Measurements from ENCODE around the gene POU5F1. TPM values are rescaled to one million over a fixed set of nuclear protein-coding genes. Genes with fewer than 3 reads are reported as not detected.
"Not testable (repeated sequence)": the region's sequence is repeated elsewhere in the genome, so short reads cannot be mapped to it uniquely, and the experiment has no call there.

Gene POU5F1
- total and polyA plus RNA-seq, 10 donors: 0.57 to 3.7 (median 1.5) TPM

DNA sequence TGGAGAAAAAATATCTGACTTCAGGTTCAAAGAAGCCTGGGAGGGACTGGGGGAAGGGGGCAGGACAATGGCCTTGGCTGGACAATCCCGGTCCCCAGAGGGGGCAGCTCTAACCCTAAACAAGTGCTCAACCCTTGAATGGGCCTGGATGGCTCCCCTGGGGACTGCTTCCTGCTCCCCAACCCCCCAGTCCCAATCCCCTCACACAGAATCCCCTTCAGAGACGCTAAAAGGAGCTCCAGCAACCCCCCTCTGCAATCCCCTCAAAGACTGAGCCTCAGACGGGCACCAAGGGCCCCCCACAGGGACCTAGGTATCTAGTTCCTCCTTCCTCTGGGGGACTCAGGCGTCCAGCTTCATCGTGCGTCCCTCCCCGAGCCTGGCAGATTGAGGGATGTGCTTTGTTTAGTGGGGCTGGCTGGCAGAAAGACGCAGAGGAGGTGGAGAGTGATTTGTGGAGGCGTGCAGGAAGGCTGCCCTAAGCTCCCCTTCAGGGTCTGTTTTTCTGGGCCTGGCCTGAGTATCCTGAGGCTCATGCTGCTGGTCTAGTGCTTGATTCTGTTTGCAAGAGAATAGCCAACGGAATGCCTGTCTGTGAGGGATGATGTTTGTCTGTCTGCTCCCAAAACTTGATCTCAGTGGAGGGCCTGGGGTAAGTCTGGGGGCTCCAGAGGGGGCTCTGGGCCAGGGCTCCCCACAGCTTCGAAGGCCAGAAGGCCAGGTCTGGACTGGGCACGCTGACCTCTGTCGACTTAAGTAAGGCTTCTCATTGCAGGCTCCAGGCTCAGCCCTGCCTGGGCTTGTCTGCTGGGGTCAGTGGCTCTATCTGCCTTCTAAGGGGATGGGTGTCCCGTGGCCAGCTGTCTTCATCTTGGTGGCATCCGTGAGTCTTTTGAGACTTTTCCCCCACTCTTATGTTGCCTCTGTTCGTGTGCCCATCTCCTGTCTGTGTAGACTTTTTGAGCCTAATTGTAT, 1.7 kb upstream of the POU5F1 start:
- no peak for TF ChIP-seq POLR2A (IDR thresholded peaks at IDR 0.05)
- no peak for TF ChIP-seq POLR2AphosphoS5 (IDR thresholded peaks at IDR 0.05)
- TF ChIP-seq, protein P1, sequence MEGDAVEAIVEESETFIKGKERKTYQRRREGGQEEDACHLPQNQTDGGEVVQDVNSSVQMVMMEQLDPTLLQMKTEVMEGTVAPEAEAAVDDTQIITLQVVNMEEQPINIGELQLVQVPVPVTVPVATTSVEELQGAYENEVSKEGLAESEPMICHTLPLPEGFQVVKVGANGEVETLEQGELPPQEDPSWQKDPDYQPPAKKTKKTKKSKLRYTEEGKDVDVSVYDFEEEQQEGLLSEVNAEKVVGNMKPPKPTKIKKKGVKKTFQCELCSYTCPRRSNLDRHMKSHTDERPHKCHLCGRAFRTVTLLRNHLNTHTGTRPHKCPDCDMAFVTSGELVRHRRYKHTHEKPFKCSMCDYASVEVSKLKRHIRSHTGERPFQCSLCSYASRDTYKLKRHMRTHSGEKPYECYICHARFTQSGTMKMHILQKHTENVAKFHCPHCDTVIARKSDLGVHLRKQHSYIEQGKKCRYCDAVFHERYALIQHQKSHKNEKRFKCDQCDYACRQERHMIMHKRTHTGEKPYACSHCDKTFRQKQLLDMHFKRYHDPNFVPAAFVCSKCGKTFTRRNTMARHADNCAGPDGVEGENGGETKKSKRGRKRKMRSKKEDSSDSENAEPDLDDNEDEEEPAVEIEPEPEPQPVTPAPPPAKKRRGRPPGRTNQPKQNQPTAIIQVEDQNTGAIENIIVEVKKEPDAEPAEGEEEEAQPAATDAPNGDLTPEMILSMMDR (IDR thresholded peaks at IDR 0.05 in 8 of 11, conservative IDR thresholded peaks at IDR 0.05 in 3 of 11): no peak
- Histone ChIP-seq H3K4me3 (no peak overlapping the region), H3K27me3 (replicated peaks in 1 of 7) (no peaks in the 10 kb centered on the region), H3K36me3 (peaks cover 0 to 7% (median 0%) of the 10 kb centered on the region in 6 donors), H3K27ac (no peak overlapping the region), H3K9me3 (no peaks in the 10 kb centered on the region), H3K4me1 (no peaks in the 10 kb centered on the region)
- 58 to 74% (median 72%) methylated on average over 14 to 16 of the region's 16 CpGs for WGBS, 5 donors
- no peak for DNase-seq
- intact Hi-C loops (cut with DNase I; ENCODE audit: low total_unique reads): no loop called here

DNA sequence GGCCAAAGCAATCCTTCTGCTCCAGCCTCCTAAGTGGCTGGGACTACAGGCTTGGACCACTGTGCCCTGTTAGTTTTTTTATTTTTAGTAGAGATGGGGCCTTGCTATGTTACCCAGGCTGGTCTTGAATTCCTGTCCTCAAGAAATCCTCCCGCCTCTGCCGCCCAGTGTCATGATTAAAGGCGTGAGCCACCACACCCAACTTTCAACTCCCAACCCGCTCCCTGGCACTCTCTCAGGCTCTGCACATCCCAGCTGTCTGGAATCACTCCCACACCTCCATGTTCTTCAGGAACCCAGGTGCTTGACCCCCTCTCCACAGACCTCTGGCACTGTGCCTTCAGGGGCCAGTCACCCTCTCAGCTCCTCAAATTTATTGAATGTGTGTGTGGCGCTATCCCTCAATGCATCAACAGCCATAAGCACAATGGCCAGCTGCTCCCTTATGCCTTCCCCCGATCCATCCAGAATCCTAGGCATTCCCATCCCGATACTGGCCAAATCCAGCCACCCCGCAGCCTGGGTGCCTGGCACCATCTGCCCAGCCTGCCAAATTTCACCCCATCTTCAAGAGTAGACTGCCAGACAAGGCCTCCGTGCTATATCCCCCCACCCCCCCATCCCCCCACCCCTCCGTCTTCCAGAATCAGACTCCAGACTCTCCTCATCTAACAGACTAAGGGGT, 647 bp upstream of the POU5F1 start:
- 86 to 96% (median 92%) methylated on average over 10 of the region's 10 CpGs for WGBS, 5 donors
- H3K27me3 ChIP-seq (replicated peaks in 1 of 7): no peaks in the 10 kb centered on the region

DNA sequence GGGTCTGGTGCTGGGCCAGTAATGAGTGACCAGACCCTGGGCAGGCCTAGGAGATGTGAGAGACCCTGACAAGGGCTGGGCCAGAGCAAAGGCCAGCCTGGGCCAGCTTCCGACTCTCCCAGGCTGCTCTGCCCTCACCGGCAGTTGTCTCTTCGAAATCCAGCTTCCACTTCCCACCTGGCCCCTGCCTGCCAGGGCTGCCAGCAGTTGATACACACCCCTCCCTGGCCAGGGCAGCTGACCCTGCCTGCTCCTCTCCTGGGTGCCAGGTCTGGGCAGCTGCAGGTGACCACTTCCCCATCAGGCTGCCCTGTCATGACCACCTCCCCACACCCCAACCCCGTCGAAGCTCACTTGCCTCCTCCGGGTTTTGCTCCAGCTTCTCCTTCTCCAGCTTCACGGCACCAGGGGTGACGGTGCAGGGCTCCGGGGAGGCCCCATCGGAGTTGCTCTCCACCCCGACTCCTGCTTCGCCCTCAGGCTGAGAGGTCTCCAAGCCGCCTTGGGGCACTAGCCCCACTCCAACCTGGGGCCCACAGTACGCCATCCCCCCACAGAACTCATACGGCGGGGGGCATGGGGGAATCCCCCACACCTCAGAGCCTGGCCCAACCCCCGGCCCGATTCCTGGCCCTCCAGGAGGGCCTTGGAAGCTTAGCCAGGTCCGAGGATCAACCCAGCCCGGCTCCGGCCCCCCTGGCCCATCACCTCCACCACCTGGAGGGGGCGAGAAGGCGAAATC, 453 bp downstream of the POU5F1 start:
- H3K4me3 ChIP-seq; H3K9me3 ChIP-seq; H3K4me1 ChIP-seq; H3K27me3 ChIP-seq (replicated peaks in 1 of 7); H3K36me3 ChIP-seq; intact Hi-C loops (cut with DNase I; ENCODE audit: low total_unique reads); DNase-seq; H3K27ac ChIP-seq: not testable (repeated sequence)
- 73 to 83% (median 77%) methylated on average over 14 to 23 of the region's 23 CpGs for WGBS, 5 donors

More for the DNA sequence above, 647 bp upstream of the POU5F1 start:
- Histone ChIP-seq H3K27ac (no peak overlapping the region), H3K9me3 (no peaks in the 10 kb centered on the region), H3K4me3 (no peak overlapping the region), H3K4me1 (no peaks in the 10 kb centered on the region), H3K36me3 (peaks cover 0 to 7% (median 0%) of the 10 kb centered on the region in 6 donors)
- intact Hi-C loops (cut with DNase I; ENCODE audit: low total_unique reads): no loop called here
- DNase-seq: no peak
- no peak for TF ChIP-seq POLR2AphosphoS5 (IDR thresholded peaks at IDR 0.05)
- TF ChIP-seq, protein P1 (IDR thresholded peaks at IDR 0.05 in 8 of 11, conservative IDR thresholded peaks at IDR 0.05 in 3 of 11): no peak
- TF ChIP-seq POLR2A (IDR thresholded peaks at IDR 0.05): no peak

DNA sequence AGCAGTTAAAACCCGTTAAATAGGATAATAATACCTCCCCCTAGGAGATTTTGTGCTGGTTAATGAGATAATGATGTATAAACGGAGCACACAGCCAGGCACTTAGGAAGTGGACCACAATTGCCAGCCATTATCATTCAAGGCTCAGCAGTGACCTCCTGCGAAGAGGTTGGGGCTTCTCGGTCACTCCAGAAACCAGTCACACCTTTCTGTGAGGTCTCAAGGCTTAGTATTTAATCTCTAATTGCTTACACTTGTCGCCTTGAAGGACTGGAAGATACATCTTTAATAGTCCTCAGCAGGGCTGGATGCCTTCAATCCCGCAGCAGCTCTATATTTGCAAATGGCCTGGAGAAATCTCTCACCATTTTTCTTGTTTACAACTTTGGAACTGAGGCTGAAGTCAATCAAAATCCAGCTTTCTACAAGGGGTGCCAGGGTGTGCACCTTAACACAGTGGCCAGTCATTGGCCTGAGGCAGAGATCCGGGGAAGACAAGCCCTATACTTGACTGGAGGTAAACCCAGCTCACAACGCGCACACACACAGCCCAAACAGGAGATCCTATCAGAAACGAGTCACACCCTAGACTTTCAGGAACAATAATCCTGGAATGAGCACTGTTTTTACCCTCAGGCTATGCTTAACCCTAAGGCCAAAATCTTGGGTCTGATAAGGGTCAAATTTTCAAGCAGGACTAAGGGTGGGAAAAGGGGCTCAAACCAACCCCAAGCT, 1.2 kb downstream of the POU5F1 start:
- TF ChIP-seq, protein P1 (IDR thresholded peaks at IDR 0.05 in 8 of 11, conservative IDR thresholded peaks at IDR 0.05 in 3 of 11): no peak
- TF ChIP-seq POLR2AphosphoS5 (IDR thresholded peaks at IDR 0.05) (no peak), POLR2A (IDR thresholded peaks at IDR 0.05) (no peak)
- no peaks in the 10 kb centered on the region for H3K36me3 ChIP-seq
- 76 to 92% (median 86%) methylated on average over 10 of the region's 10 CpGs for WGBS, 5 donors

More for the DNA sequence above, 1.2 kb downstream of the POU5F1 start:
- DNase-seq: no peak
- intact Hi-C loops (cut with DNase I; ENCODE audit: low total_unique reads): no loop called here
- no peak overlapping the region for H3K27ac ChIP-seq
- H3K4me1 ChIP-seq: peaks cover 0 to 4% (median 0%) of the 10 kb centered on the region in 6 donors
- no peak overlapping the region for H3K4me3 ChIP-seq
- H3K9me3 ChIP-seq: no peaks in the 10 kb centered on the region
- H3K27me3 ChIP-seq (replicated peaks in 1 of 7): no peaks in the 10 kb centered on the region

All from spleen (tissue), 11 donors.